SK-N-SH (cell line): ENCODE data around the gene TMEM221.

ENCODE experiments used
- CTCF ChIP-seq: fragments of 200-600 bp; sonication (generic); IDR thresholded peaks from 2 replicates; pipeline ENCODE4 v1.6.1; 2017; ENCODE audit warnings: antibody characterized with exemption, mild to moderate bottlenecking, moderate library complexity
- EZH2phosphoT487 ChIP-seq: fragments of 200-600 bp; sonication (generic); IDR thresholded peaks from 2 replicates; pipeline ENCODE4 v1.6.1; 2017; ENCODE audit warnings: low read depth, mixed run types, mild to moderate bottlenecking, antibody characterized with exemption, moderate library complexity, borderline replicate concordance
- TAF1 ChIP-seq: IDR thresholded peaks from 2 replicates; pipeline ENCODE4 v1.6.1; 2012; ENCODE audit warnings: low read depth, mild to moderate bottlenecking, low read length, moderate library complexity, borderline replicate concordance

- TF ChIP-seq CTCF (no peak), EZH2phosphoT487 (no peak), TAF1 (no peak)
These were observed 56.9 kb downstream of the TMEM221 start for GRCh38 chr19:17391371-17392151.
